Gastroesophageal sphincter (tissue), 4 donors: ENCODE results near the gene LYRM1. TPM values are rescaled to one million over a fixed set of nuclear protein-coding genes. Genes with fewer than 3 reads are reported as not detected.
"Not testable (repeated sequence)": the region's sequence is repeated elsewhere in the genome, so short reads cannot be mapped to it uniquely, and the experiment has no call there.

Experiments used
- ATAC-seq: fragments of 150-250 bp; one replicate; pipeline ENCODE4 v1.9.1; 2016; ENCODE audit warnings: mild to moderate bottlenecking, moderate library complexity
- H3K27ac ChIP-seq, 4 donors: fragments of 200-600 bp; sonication (generic) in 3 of 4; 1 replicate in 3 of 4; 2 replicates in 1 of 4; pipeline ENCODE4 v1.5.1; 2016 to 2019
- H3K27me3 ChIP-seq: fragments of 200-600 bp; sonication (generic); one replicate; pipeline ENCODE4 v1.5.1; 2019
- H3K36me3 ChIP-seq, 2 donors: fragments of 200-600 bp; sonication (generic); one replicate each; pipeline ENCODE4 v1.5.1; 2019; ENCODE audit warnings: control low read depth in 1 of 2
- H3K4me1 ChIP-seq, 3 donors: fragments of 200-600 bp; sonication (generic); 1 replicate in 2 of 3; 2 replicates in 1 of 3; pipeline ENCODE4 v1.5.1; 2016 to 2019; ENCODE audit warnings: control low read depth in 2 of 3
- H3K4me3 ChIP-seq, 2 donors: fragments of 200-600 bp; sonication (generic); one replicate each; pipeline ENCODE4 v1.5.1; 2019; ENCODE audit warnings: mild to moderate bottlenecking in 1 of 2, moderate library complexity in 1 of 2
- H3K9me3 ChIP-seq, 3 donors: fragments of 200-600 bp; sonication (generic); one replicate each; pipeline ENCODE4 v1.5.1; 2017 to 2019; ENCODE audit warnings: control low read depth in 2 of 3
- CTCF ChIP-seq, 4 experiments: fragments of 200-600 bp in 2 of 4; fragments of 450-650 bp in 2 of 4; sonication (generic) in 1 of 4; IDR thresholded peaks; one replicate each; pipeline ENCODE4 v1.5.1; 2017 to 2019; ENCODE audit warnings: antibody characterized with exemption in 4 of 4, mild to moderate bottlenecking in 2 of 4, moderate library complexity in 2 of 4
- EP300 ChIP-seq: sonication (generic); formaldehyde crosslinking; IDR thresholded peaks from one replicate; pipeline ENCODE4 v1.6.1; 2017; ENCODE audit warnings: antibody characterized with exemption, mild to moderate bottlenecking
- POLR2A ChIP-seq, 2 donors: fragments of 450-650 bp; IDR thresholded peaks; one replicate each; pipeline ENCODE4 v1.6.1; 2017; ENCODE audit warnings: antibody characterized with exemption in 2 of 2, mild to moderate bottlenecking in 2 of 2, moderate library complexity in 1 of 2
- POLR2AphosphoS5 ChIP-seq: sonication (generic); formaldehyde crosslinking; IDR thresholded peaks from one replicate; pipeline ENCODE4 v1.6.1; 2017; ENCODE audit warnings: antibody characterized with exemption
- WGBS, 2 donors: methylation state at CpG; one replicate each; pipeline ENCODE4 v1.1.5; 2018; ENCODE audit warnings: low coverage in 1 of 2; 5-methylcytosine and 5-hydroxymethylcytosine counted together
- total RNA-seq, 4 donors: library from RNA; depleted of rRNA; stranded (reverse); fragments of >200 nt; gene quantifications; one replicate each; pipeline ENCODE4 v1.1.0, GENCODE V29; 2016

LYRM1 gene
- total RNA-seq, 4 donors from 2014 or later, result 54.3 to 88.7 (median 58.7) TPM

- H3K27me3 ChIP-seq, result no peaks in the 10 kb centered on the region
- ATAC-seq, result no peak
- 50% methylated on average over 1 of the region's 5 CpGs; no CpG with 5 or more reads in 1 of the 2 donors for WGBS, 2 donors
- H3K36me3 ChIP-seq, result no peaks in the 10 kb centered on the region
- no peaks in the 10 kb centered on the region for H3K9me3 ChIP-seq
- no peaks in the 10 kb centered on the region for H3K4me1 ChIP-seq
- TF ChIP-seq CTCF (IDR thresholded peaks at IDR 0.05) (no peak), EP300 (no peak), POLR2AphosphoS5 (no peak), POLR2A (IDR thresholded peaks at IDR 0.05) (no peak)
- H3K4me3 ChIP-seq, result no peak overlapping the region
- no peak overlapping the region for H3K27ac ChIP-seq
These were observed 68.8 kb downstream of the LYRM1 start for GRCh38 chr16:20969386-20969785.

- Histone ChIP-seq H3K36me3 (no peaks in the 10 kb centered on the region), H3K9me3 (no peaks in the 10 kb centered on the region), H3K27me3 (no peaks in the 10 kb centered on the region), H3K27ac (no peak overlapping the region), H3K4me3 (no peak overlapping the region), H3K4me1 (no peaks in the 10 kb centered on the region)
- TF ChIP-seq CTCF (IDR thresholded peaks at IDR 0.05) (no peak), POLR2AphosphoS5 (no peak), POLR2A (IDR thresholded peaks at IDR 0.05) (no peak), EP300 (no peak)
- no peak for ATAC-seq
- 20 to 71% methylated on average over 1 to 3 of the region's 8 CpGs for WGBS, 2 donors
These were observed 70.8 kb downstream of the LYRM1 start for GRCh38 chr16:20971401-20971800.

GRCh38 chr16:20973201-20973600, 72.6 kb downstream of the LYRM1 start:
- H3K9me3 ChIP-seq, H3K27me3 ChIP-seq, H3K4me3 ChIP-seq, H3K4me1 ChIP-seq, H3K27ac ChIP-seq, H3K36me3 ChIP-seq, ATAC-seq: not testable (repeated sequence)
- WGBS, 2 donors, result 94 to 97% methylated on average over 4 of the region's 4 CpGs

Other genes starting within 250 kb of the LYRM1 start
- gene ACSM1, start 203.1 kb upstream of the LYRM1 start, total RNA-seq, result 1 to 10 TPM in 1 of 4 donors, under 1 TPM in 3; 0.46 to 1.2 (median 0.74) TPM
- 100 to 1,000 TPM in 2 of 4 donors, 10 to 100 TPM in 2; 59.6 to 120 (median 91.8) TPM for gene THUMPD1, start 159.0 kb upstream of the LYRM1 start, total RNA-seq
- gene ACSM3, start 136.8 kb upstream of the LYRM1 start, total RNA-seq, result 10 to 100 TPM in 1 of 4 donors, 1 to 10 TPM in 3; 4.5 to 24.8 (median 6.8) TPM
- 10 to 100 TPM in 3 of 4 donors, 1 to 10 TPM in 1; 7.7 to 21.8 (median 12.2) TPM for gene ERI2, start 94.3 kb upstream of the LYRM1 start, total RNA-seq
- gene REXO5, start 94.2 kb upstream of the LYRM1 start, total RNA-seq, result 1 to 10 TPM; 2.2 to 6.9 (median 3.7) TPM
- 10 to 100 TPM; 28.6 to 35.7 (median 33.5) TPM for gene DCUN1D3, start 413 bp upstream of the LYRM1 start, total RNA-seq